Measurements from ENCODE around the gene EML3. TPM values are rescaled to one million over a fixed set of nuclear protein-coding genes. Genes with fewer than 3 reads are reported as not detected.
"Not testable (repeated sequence)": the region's sequence is repeated elsewhere in the genome, so short reads cannot be mapped to it uniquely, and the experiment has no call there.

Gene EML3
- total and polyA plus RNA-seq, 3 donors from 2014 or later: 29.3 to 57.8 (median 39.3) TPM

GRCh38 chr11:62621567-62622470 is 9.2 kb upstream of the EML3 start, which contains the start of gene B3GAT3:
TSS of gene B3GAT3 (minus strand) at chr11:62621986. CDS start at chr11:62621947, 39 bp downstream.
- DNase-seq: peak; percentile 98

GRCh38 chr11:62621027-62621566 is 8.5 kb upstream of the EML3 start:
- Histone ChIP-seq H3K27me3 (no peaks in the 10 kb centered on the region), H3K9me3 (no peaks in the 10 kb centered on the region), H3K27ac (peak overlapping the region; percentile 81 to 84), H3K4me1 (peaks cover 7% of the 10 kb centered on the region), H3K36me3 (ENCODE audit: low read depth, missing control alignments) (no peaks in the 10 kb centered on the region), H3K4me3 (peak overlapping the region; percentile 79 to 94)
- TF ChIP-seq, protein P1, sequence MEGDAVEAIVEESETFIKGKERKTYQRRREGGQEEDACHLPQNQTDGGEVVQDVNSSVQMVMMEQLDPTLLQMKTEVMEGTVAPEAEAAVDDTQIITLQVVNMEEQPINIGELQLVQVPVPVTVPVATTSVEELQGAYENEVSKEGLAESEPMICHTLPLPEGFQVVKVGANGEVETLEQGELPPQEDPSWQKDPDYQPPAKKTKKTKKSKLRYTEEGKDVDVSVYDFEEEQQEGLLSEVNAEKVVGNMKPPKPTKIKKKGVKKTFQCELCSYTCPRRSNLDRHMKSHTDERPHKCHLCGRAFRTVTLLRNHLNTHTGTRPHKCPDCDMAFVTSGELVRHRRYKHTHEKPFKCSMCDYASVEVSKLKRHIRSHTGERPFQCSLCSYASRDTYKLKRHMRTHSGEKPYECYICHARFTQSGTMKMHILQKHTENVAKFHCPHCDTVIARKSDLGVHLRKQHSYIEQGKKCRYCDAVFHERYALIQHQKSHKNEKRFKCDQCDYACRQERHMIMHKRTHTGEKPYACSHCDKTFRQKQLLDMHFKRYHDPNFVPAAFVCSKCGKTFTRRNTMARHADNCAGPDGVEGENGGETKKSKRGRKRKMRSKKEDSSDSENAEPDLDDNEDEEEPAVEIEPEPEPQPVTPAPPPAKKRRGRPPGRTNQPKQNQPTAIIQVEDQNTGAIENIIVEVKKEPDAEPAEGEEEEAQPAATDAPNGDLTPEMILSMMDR (IDR thresholded peaks at IDR 0.05): no peak
- no peak for TF ChIP-seq POLR2A (IDR thresholded peaks at IDR 0.05)
- intact Hi-C loops (cut with DNase I; ENCODE audit: low total_unique reads): no loop called here
- WGBS, 2 donors: 21 to 23% methylated on average over 8 of the region's 8 CpGs
- no peak for DNase-seq

More at GRCh38 chr11:62621567-62622470, 9.2 kb upstream of the EML3 start, which contains the start of gene B3GAT3:
- no peaks in the 10 kb centered on the region for H3K36me3 ChIP-seq (ENCODE audit: low read depth, missing control alignments)
- intact Hi-C loops (cut with DNase I; ENCODE audit: low total_unique reads): no loop called here
- peaks cover 7% of the 10 kb centered on the region for H3K4me1 ChIP-seq
- TF ChIP-seq, protein P1 (IDR thresholded peaks at IDR 0.05): peak in 2 of 3 experiments; percentile 27 to 30
- peak; percentile 20 for TF ChIP-seq POLR2A (IDR thresholded peaks at IDR 0.05)
- H3K27me3 ChIP-seq: no peaks in the 10 kb centered on the region
- peak within 1 kb of the TSS; percentile 81 to 84 for H3K27ac ChIP-seq
- H3K4me3 ChIP-seq: peak within 1 kb of the TSS; percentile 79 to 94
- 1% methylated on average over 18 to 76 of the region's 77 CpGs for WGBS, 2 donors
- no peaks in the 10 kb centered on the region for H3K9me3 ChIP-seq

- 91% methylated on average over 14 of the region's 14 CpGs; no CpG with 5 or more reads in 1 of the 2 donors for WGBS, 2 donors
- H3K27me3 ChIP-seq; intact Hi-C loops (cut with DNase I; ENCODE audit: low total_unique reads); H3K9me3 ChIP-seq; H3K36me3 ChIP-seq (ENCODE audit: low read depth, missing control alignments); H3K4me3 ChIP-seq; DNase-seq; H3K27ac ChIP-seq: not testable (repeated sequence)
- H3K4me1 ChIP-seq: peaks cover 12% of the 10 kb centered on the region
Measured at GRCh38 chr11:62616957-62617356, 4.4 kb upstream of the EML3 start.

- WGBS, 2 donors: 84 to 89% methylated on average over 4 to 7 of the region's 7 CpGs
- Histone ChIP-seq H3K36me3 (ENCODE audit: low read depth, missing control alignments) (no peaks in the 10 kb centered on the region), H3K4me3 (no peak overlapping the region), H3K27ac (no peak overlapping the region), H3K27me3 (no peaks in the 10 kb centered on the region), H3K4me1 (peaks cover 20% of the 10 kb centered on the region), H3K9me3 (no peaks in the 10 kb centered on the region)
- no peak for DNase-seq
- no peak for TF ChIP-seq POLR2A (IDR thresholded peaks at IDR 0.05)
- TF ChIP-seq, protein P1 (IDR thresholded peaks at IDR 0.05): no peak
- intact Hi-C loops (cut with DNase I; ENCODE audit: low total_unique reads): no loop called here
Measured at GRCh38 chr11:62615521-62615920, 2.9 kb upstream of the EML3 start.

GRCh38 chr11:62614275-62614674 is 1.7 kb upstream of the EML3 start:
- TF ChIP-seq, protein P1 (IDR thresholded peaks at IDR 0.05): no peak
- no peak for TF ChIP-seq POLR2A (IDR thresholded peaks at IDR 0.05)
- Histone ChIP-seq H3K9me3 (no peaks in the 10 kb centered on the region), H3K27me3 (no peaks in the 10 kb centered on the region), H3K4me3 (no peak overlapping the region), H3K27ac (no peak overlapping the region), H3K36me3 (ENCODE audit: low read depth, missing control alignments) (no peaks in the 10 kb centered on the region), H3K4me1 (peaks cover 24% of the 10 kb centered on the region)
- intact Hi-C loops (cut with DNase I; ENCODE audit: low total_unique reads): no loop called here
- WGBS, 2 donors: 77% methylated on average over 8 of the region's 8 CpGs
- DNase-seq: no peak

All from testis (tissue), 3 donors.